ENCODE measurements around the gene WIPF2.

Gene WIPF2

GRCh38 chr17:40320756-40321523 is 101.8 kb downstream of the WIPF2 start:
- in situ Hi-C loops (cut with MboI; ENCODE audit: low pct_unique_long_range_greater_than_20kb, low sequenced_read_pairs, unreplicated experiment), result no loop called here
- TF ChIP-seq, protein P1, sequence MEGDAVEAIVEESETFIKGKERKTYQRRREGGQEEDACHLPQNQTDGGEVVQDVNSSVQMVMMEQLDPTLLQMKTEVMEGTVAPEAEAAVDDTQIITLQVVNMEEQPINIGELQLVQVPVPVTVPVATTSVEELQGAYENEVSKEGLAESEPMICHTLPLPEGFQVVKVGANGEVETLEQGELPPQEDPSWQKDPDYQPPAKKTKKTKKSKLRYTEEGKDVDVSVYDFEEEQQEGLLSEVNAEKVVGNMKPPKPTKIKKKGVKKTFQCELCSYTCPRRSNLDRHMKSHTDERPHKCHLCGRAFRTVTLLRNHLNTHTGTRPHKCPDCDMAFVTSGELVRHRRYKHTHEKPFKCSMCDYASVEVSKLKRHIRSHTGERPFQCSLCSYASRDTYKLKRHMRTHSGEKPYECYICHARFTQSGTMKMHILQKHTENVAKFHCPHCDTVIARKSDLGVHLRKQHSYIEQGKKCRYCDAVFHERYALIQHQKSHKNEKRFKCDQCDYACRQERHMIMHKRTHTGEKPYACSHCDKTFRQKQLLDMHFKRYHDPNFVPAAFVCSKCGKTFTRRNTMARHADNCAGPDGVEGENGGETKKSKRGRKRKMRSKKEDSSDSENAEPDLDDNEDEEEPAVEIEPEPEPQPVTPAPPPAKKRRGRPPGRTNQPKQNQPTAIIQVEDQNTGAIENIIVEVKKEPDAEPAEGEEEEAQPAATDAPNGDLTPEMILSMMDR (IDR thresholded peaks at IDR 0.05; ENCODE audit: extremely low read depth, insufficient read depth, missing control alignments), result no peak

GRCh38 chr17:40321524-40321929 is 102.4 kb downstream of the WIPF2 start:
- DNase-seq (ENCODE audit: low spot score), result no peak
- TF ChIP-seq, protein P1 (IDR thresholded peaks at IDR 0.05; ENCODE audit: extremely low read depth, insufficient read depth, missing control alignments), result no peak
- in situ Hi-C loops (cut with MboI; ENCODE audit: low pct_unique_long_range_greater_than_20kb, low sequenced_read_pairs, unreplicated experiment), result no loop called here

More at GRCh38 chr17:40320756-40321523, 101.8 kb downstream of the WIPF2 start:
- DNase-seq (ENCODE audit: low spot score), result no peak

DNA sequence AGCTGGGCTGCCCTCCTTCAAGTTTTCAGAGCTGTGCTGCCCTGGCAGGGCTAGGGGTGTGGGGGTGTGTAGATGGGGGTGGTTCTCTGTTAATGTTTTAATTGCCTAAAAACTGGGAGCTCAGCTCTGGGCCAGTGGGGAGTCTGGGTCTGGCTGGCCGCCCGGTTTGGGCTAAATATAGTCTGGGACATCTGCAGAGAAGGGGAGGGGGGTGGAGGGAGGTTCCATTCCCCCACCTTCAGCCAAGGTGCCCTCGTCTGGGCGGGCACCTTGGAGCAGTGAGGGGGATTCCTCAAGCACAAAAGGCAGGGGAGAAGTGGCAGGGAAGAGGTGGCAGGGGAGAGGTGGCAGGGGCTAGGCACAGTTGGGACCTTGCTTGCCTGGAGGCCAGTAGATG is 102.9 kb downstream of the WIPF2 start:
- DNase-seq (ENCODE audit: low spot score), result no peak
- in situ Hi-C loops (cut with MboI; ENCODE audit: low pct_unique_long_range_greater_than_20kb, low sequenced_read_pairs, unreplicated experiment), result no loop called here
- TF ChIP-seq, protein P1 (IDR thresholded peaks at IDR 0.05; ENCODE audit: extremely low read depth, insufficient read depth, missing control alignments), result no peak

DNA sequence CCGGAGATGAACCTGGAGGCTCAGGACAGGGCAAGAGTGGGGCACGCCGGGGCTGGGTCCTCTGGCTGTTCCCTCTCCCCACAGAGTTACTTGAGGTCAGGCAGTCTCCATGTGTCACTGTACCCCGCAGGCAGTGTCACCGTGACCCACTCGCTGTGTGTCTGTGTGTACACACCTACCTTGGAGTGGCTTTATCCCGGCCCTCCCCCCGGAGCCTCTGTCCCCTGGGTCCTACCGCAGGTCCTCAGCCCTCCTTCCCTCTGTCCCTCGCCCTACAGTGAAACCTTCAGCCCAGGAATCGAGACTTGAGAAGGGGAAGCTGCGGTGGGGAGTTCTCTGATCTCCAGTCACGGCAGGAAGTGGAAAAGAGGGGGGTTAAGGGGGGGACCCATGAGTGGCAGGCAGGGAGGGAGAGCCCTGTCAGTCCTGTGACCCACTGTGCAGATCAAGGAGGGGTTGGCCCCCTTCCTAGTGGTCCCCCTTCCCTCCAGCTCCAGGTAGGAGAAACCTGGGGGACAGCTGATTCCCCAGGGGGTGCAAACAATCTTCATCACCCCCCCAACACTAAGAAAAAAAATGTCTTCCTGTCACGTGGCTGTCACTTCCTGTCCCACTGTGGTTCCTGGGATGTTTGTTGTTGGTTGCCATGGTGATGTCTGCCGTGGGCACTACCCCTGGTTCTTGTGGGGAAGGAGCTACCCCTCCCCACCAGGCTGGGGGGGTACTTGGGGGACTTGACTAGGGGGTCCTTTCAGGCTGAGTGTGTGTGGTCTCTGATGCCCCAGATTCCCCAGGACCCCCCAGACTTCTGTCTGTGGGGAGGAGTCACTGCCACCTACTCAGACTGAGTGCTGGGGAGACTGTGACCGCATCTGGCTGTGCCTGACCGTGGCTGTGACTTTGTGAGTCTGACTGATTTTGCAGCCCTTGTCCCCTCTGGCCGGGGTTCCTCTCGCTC is 103.5 kb downstream of the WIPF2 start:
- TF ChIP-seq, protein P1 (IDR thresholded peaks at IDR 0.05; ENCODE audit: extremely low read depth, insufficient read depth, missing control alignments), result no peak
- in situ Hi-C loops (cut with MboI; ENCODE audit: low pct_unique_long_range_greater_than_20kb, low sequenced_read_pairs, unreplicated experiment), result no loop called here
- DNase-seq (ENCODE audit: low spot score), result peak; percentile 89

GRCh38 chr17:40323391-40324381 is 104.6 kb downstream of the WIPF2 start:
- DNase-seq (ENCODE audit: low spot score), result no peak
- in situ Hi-C loops (cut with MboI; ENCODE audit: low pct_unique_long_range_greater_than_20kb, low sequenced_read_pairs, unreplicated experiment), result no loop called here
- TF ChIP-seq, protein P1 (IDR thresholded peaks at IDR 0.05; ENCODE audit: extremely low read depth, insufficient read depth, missing control alignments), result no peak

All from GM13977 (cell line).